Ovary (tissue), 9 donors: ENCODE results near the gene GALNT13. TPM values are rescaled to one million over a fixed set of nuclear protein-coding genes. Genes with fewer than 3 reads are reported as not detected.

Experiments
- DNase-seq, 5 donors: peaks; one replicate each; pipeline ENCODE4 v3.0.0-alpha.2; 2019 to 2020
- H3K27ac ChIP-seq, 2 donors: fragments of 200-600 bp; one replicate each; pipeline versions ENCODE4 v1.5.1 to v1.8.0; 2019 to 2022
- H3K27me3 ChIP-seq: fragments of 200-600 bp; one replicate; pipeline ENCODE4 v1.8.0; 2022
- H3K36me3 ChIP-seq: fragments of 200-600 bp; sonication (generic); one replicate; pipeline ENCODE4 v1.5.1; 2019
- H3K4me1 ChIP-seq: one replicate; pipeline ENCODE4 v1.8.1; 2013; ENCODE audit warnings: mild to moderate bottlenecking, moderate library complexity; ENCODE audit not compliant: insufficient read depth
- H3K4me3 ChIP-seq: fragments of 200-600 bp; sonication (generic); one replicate; pipeline ENCODE4 v1.5.1; 2017
- H3K9me3 ChIP-seq, 2 donors: fragments of 200-600 bp in 1 of 2; sonication (generic) in 1 of 2; one replicate each; pipeline versions ENCODE4 v1.5.1 to v1.8.1; 2013 to 2019; ENCODE audit warnings: mild to moderate bottlenecking in 1 of 2, moderate library complexity in 1 of 2
- CTCF ChIP-seq, 3 donors: fragments of 450-650 bp in 2 of 3; fragments of 200-600 bp in 1 of 3; IDR thresholded peaks; one replicate each; pipeline versions ENCODE4 v1.5.1 to v1.8.0; 2016 to 2022; ENCODE audit warnings: antibody characterized with exemption in 3 of 3, mild to moderate bottlenecking in 1 of 3
- EP300 ChIP-seq: sonication (generic); formaldehyde crosslinking; IDR thresholded peaks from one replicate; pipeline ENCODE4 v1.6.1; 2017; ENCODE audit warnings: antibody characterized with exemption
- POLR2A ChIP-seq: fragments of 450-650 bp; IDR thresholded peaks from one replicate; pipeline ENCODE4 v1.6.1; 2017; ENCODE audit warnings: antibody characterized with exemption, mild to moderate bottlenecking, moderate library complexity
- intact Hi-C, 4 donors: fragments of 100-400 bp; cut with DNase I; formaldehyde crosslinking; loops; one replicate each; pipeline versions ENCODE4 v1.11.0 to v1.15.1; 2022 to 2023
- polyA plus RNA-seq, 2 donors: library from polyadenylated mRNA; stranded (reverse); fragments of 200-250 nt in 1 of 2; fragments of 350-450 nt in 1 of 2; fragmentation: Illumina TruSeq in 1 of 2; extraction: RNeasy Lipid Tissue Mini Kit (QIAGEN cat#74804) in 1 of 2; gene quantifications; one replicate each; pipeline ENCODE4 v1.2.3, GENCODE V29; 2013 to 2014
- total RNA-seq, 7 donors: library from RNA; depleted of rRNA in 2 of 7; stranded (reverse); fragments of >200 nt in 2 of 7; fragmentation: NEBNext Ultra II Directional in 3 of 7; extraction: Animal tissue kit (Norgen Biotek cat#: 25700) in 3 of 7; gene quantifications; one replicate each; pipeline versions ENCODE4 v1.1.0 to v1.2.4, GENCODE V29; 2016 to 2023
- donor health status: DM: no; HTN: no; CAD: no; lungs with moderate emphysema.
- donor health status: DM: no; HTN: no; CAD: no.
- donor health status: Bipolar disorder and iron deficiency.
- donor health status: DM: yes; HTN: yes; CAD: no.
- donor health status: DM: no; HTN: no; CAD: no.
- donor health status: DM: yes; HTN: yes; CAD: no.

Gene GALNT13
- total and polyA plus RNA-seq, 9 donors = 0.22 to 4.7 (median 1.1) TPM; not detected in 1

DNA sequence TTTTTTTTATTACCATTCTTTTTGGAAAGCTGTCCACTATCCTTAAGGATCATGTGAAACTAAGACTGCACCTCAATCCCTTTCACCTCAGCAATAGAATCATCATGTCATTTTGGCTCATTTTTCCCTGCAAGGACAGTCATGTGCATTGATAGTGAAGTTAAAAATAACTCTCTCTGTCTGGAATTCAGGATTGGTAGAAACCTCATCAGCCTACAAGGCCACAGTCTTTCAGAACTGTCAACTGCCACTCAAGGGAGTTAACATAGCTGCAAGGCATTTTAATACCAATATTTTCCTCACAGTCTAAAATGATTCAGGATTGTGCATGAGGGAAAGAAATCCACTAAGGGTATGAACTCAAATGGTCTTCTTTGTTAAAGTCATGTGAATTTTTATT, 625.3 kb downstream of the GALNT13 start:
- no peaks in the 10 kb centered on the region for H3K4me1 ChIP-seq

More for the DNA sequence above, 625.3 kb downstream of the GALNT13 start:
- Histone ChIP-seq H3K4me3 (no peak overlapping the region), H3K27me3 (no peaks in the 10 kb centered on the region), H3K9me3 (no peaks in the 10 kb centered on the region), H3K27ac (no peak overlapping the region), H3K36me3 (no peaks in the 10 kb centered on the region)
- intact Hi-C loops = loop anchor here in 1 of 4 donors (10.0 kb wide), 1 partner anchor 1658 kb away; no protein-coding TSS in a partner anchor
- no peak for TF ChIP-seq EP300
- TF ChIP-seq CTCF (IDR thresholded peaks at IDR 0.05) = no peak
- TF ChIP-seq POLR2A = no peak
- no peak for DNase-seq
